Hepatocyte (in vitro differentiated cells): ENCODE data around the gene HK3.

Experiments
- EZH2 ChIP-seq: fragments of 200-600 bp; sonication (generic); IDR thresholded peaks from 2 replicates; pipeline ENCODE4 v1.6.1; 2016; ENCODE audit warnings: antibody characterized with exemption, mild to moderate bottlenecking, borderline replicate concordance
- EZH2phosphoT487 ChIP-seq: fragments of 200-600 bp; sonication (generic); IDR thresholded peaks from one replicate; pipeline ENCODE4 v1.6.1; 2018; ENCODE audit warnings: antibody characterized with exemption, mild to moderate bottlenecking, low read depth, moderate library complexity; ENCODE audit not compliant: unreplicated experiment, severe bottlenecking
- TF ChIP-seq, protein P1 (sequence below): fragments of 200-600 bp; sonication (generic); IDR thresholded peaks from 2 replicates; pipeline ENCODE4 v1.5.1; 2016; ENCODE audit warnings: antibody characterized with exemption, mild to moderate bottlenecking; ENCODE audit not compliant: poor library complexity

DNA sequence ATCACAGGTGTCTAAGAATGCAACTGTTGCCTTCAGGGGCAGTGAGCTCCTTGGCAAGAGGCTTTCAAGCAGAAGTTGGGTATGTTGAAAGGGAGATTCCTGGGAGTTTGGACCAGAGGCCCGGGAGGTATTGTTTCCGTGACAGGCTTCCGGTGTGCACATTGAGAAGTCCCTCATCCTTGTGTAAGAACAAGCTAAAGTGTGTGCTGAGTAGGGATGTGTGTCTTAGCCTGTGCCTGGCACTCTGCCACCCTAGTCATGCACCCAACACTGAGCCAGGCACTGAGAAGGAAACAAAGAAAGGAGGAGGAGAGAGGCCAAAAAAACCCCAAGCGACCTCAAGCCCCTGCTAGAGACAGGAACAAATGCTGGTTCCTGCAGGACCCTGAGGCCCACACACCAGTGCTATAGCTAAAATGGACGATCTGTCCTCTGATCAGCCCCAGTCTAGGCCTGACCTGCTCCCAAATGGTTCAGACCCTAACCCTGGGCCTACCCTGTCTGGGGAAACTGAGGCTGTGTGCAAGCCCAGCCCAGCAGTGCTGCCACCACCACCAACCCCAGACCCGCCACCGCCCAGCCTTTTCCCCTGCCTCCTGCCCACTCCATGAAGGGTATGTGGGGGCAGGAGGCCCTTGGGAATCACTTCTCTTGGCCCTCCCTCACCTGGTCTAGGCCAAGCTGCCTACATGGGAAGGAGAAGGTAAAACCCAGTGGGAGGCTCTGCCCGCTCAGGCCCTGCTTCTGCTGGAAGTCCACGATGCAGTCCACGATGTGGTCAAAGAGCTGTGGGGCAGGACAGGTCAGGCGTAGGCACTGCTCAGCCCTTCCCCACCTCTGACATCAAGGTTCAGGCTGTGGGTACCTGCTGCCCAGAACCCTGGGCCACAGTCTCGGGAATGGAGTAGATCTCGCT is 12.6 kb downstream of the HK3 start:
- TF ChIP-seq, protein P1, sequence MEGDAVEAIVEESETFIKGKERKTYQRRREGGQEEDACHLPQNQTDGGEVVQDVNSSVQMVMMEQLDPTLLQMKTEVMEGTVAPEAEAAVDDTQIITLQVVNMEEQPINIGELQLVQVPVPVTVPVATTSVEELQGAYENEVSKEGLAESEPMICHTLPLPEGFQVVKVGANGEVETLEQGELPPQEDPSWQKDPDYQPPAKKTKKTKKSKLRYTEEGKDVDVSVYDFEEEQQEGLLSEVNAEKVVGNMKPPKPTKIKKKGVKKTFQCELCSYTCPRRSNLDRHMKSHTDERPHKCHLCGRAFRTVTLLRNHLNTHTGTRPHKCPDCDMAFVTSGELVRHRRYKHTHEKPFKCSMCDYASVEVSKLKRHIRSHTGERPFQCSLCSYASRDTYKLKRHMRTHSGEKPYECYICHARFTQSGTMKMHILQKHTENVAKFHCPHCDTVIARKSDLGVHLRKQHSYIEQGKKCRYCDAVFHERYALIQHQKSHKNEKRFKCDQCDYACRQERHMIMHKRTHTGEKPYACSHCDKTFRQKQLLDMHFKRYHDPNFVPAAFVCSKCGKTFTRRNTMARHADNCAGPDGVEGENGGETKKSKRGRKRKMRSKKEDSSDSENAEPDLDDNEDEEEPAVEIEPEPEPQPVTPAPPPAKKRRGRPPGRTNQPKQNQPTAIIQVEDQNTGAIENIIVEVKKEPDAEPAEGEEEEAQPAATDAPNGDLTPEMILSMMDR, result no peak
- no peak for TF ChIP-seq EZH2
- TF ChIP-seq EZH2phosphoT487, result no peak
